CD4-positive, alpha-beta T cell treated with Interleukin-4 for 4 hours (primary cell): ENCODE measurements around the gene PBX4.

Source experiments
- DNase-seq: peaks from one replicate; pipeline ENCODE4 v3.0.0-alpha.2; 2020

The PBX4 gene

DNA sequence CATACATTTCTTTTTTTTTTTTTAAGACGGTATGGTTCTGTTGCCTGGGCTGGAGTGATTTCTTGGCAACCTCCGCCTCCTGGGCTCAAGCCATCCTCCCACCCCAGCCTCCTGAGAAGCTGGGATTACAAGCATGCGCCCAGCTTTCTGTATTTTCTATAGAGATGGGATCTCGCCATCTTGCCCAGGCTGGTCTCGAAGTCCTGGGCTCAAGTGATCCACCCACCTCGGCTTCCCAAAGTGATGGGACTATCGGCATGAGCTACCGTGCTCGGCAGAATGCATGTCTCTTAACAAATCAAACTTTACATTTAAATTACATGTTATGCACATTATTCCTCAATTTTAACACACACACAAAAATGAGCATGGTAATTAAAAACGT is 101.3 kb downstream of the PBX4 start:
- no peak for DNase-seq

DNA sequence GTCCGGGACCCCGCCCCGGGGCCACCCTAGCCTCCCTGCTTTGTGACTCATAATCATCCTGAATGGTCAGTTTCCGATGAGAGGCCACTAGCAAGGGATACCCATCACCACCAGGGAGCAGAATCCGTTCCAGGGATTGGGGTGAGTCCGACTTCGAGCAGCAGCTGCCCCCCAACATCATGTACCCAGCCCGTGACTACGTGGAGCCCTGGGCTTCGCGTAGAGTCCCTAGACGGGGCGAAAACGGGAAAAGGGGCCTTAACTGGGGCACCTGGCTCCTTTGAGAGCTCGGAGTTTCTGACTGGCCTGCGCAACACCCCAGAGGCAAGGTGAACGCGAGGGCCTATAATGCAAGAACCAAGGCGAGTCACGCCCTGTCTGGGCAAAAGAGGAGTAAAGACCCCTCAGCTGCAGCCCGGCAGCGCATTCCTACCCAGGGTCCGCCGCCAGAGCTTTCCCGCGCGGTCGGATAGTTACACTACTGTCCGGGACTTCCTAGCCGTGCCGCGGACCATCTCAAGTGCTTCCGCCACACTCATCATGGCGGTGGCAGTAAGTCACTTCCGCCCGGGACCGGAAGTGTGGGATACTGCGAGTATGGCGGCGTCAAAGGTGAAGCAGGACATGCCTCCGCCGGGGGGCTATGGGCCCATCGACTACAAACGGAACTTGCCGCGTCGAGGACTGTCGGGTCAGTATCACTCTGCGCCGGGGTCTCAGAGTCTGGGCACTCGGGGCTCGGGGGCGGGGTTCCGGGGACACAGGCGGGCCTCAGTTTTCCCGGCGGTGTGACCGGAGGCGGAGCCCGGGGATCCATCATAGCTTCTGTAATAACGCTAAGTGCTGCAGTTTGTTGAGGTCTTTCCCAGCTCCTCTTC is 102.6 kb downstream of the PBX4 start, which contains the start of gene NDUFA13:
Gene NDUFA13, plus strand, starts transcription at position 584 of the 878 bp plus-strand sequence. Its CDS starts 14 bp downstream, at position 598.
- DNase-seq: peak; percentile 94

DNA sequence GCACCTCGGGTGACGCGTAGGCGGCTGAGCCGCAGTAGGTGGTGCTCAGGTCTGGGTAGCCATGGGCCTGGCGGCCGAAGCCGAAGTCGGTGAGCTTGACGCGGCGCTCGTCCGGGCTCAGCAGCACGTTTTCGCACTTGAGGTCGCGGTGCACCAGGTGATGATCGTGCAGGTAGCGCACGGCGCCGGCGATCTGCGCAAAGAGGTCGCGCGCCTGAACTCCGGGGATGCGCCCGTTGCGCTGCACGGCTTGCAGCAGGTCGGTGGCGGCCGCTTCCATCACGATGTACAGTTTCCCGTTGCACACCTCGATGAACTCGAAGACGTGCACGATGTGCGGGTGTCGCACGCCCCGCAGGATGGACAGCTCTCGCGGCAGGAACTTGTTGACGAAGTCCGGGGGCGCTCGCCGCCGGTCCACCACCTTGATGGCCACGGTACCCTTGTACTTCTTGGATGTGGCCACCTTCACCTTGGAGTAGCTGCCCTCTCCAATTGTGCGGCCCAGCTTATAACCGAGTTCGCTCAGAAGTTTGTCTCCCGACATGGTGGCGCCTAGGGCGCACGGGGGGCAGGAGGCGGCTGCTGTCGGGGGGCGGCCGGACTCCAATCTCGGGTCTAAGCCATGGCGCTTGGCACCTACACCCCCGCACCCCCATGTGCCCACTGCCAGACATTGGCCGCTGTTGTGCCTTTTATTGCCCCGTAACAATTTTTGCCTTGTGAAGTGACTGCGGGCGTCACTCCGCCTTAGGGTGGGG is 103.4 kb downstream of the PBX4 start, which contains the start of gene TSSK6:
Gene TSSK6, minus strand, starts transcription at position 668 of the 761 bp plus-strand sequence. Its CDS starts 121 bp downstream, at position 547.
- DNase-seq: no peak

DNA sequence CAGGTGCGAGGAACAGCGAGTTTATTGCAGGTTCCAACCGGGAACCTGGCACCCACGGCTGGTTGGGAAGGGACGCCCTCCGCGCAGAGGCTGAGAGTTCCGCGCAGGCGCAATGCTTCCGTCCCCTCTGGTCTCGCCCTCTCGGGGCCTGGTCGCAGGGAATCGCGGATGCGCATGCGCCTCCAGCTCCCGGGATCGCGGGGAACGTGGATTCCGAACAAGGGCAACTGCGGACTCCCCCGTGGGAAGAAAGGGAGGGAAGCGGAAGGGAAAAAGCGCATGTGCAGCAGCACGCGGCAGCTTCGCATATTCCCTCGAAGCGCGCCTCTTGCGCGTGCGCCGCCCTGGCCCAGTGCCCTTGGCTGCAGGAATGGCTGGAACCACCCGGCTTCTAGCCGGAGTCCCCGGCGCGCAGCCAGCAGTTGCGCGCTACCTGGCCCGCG is 104.3 kb downstream of the PBX4 start:
- DNase-seq: no peak

DNA sequence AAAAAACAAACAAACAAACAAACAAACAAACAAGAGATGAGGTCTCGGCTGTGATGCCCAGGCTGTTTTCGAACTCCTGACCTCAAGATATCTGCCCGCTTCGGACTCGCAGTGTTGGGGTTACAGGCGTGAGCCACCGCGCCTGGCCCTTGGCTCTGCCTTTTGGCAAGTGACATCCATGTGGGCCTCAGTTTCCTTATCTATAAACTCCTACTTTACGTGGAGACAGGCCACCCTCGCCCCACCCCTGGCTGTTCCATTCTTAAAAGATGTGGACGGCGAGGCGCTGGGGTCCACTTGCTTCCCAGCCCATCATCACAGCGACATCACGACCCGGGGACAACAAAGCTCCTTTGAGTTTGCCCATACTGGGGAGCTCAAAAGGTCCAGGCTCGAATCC is 104.8 kb downstream of the PBX4 start:
- DNase-seq: no peak
